GM21515 (cell line): Measurements from ENCODE around the gene EPB41L4A.
"Not testable (repeated sequence)": the region's sequence is repeated elsewhere in the genome, so short reads cannot be mapped to it uniquely, and the experiment has no call there.

ENCODE experiments used
- ATAC-seq: cut with Tn5 transposase; IDR thresholded peaks from one replicate; pipeline ENCODE4 v1.9.1; 2021; ENCODE audit not compliant: unreplicated experiment

Gene EPB41L4A

DNA sequence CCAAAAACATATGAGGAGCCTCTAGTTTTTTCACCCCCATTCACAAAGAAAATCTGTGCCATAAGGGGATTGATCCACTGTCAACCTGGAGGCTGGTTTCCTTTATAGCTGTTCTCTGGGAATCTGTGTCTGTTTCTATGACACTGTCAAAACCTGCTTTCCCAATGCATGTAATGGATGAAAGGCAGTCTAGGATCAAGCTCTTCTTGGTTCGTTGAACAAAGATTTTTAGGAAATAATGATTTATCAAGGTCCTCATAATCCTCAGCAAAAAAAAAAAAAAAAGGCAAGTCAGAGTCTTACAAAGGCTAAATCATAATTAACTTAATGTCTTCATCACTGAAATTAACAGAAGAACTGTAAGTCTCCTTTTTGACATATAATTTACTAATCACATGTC lies 16.0 kb downstream of the EPB41L4A start:
- no peak for ATAC-seq

DNA sequence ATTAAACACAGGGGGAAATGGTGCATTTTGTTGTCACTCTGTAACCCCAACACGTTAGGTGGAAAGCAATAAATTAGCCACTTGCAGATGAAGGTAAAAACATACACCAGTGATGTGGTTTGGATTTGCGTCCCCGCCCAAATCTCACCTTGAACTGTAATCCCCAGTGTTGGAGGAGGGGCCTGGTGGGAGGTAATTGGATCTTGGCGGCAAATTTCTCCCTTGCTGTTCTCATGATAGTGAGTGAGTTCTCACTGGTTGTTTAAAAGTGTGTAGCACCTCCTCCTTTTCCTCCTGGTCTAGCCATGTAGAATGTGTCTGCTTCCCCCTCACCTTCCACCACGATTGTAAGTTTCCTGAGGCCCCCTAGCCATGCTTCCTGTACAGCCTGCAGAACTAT lies 17.2 kb downstream of the EPB41L4A start:
- no peak for ATAC-seq

DNA sequence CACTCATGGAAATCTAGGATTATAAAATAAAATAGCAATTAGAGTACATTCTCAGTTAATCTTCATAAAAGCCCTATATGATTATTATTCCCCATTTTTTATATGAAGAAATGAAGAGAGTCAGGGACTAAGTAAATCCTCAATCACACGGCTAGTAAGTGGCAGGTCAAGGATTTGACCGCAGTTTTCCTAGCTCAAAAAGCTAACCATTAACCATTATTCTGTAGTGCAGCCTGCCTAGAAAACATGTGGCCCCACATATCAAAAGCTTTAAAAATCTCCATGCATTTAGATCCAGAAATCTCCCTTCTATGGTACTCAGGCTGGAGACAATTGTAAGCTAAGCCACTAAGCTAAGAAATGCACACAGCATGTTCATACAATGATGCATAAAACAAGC lies 21.4 kb downstream of the EPB41L4A start:
- ATAC-seq, result no peak

DNA sequence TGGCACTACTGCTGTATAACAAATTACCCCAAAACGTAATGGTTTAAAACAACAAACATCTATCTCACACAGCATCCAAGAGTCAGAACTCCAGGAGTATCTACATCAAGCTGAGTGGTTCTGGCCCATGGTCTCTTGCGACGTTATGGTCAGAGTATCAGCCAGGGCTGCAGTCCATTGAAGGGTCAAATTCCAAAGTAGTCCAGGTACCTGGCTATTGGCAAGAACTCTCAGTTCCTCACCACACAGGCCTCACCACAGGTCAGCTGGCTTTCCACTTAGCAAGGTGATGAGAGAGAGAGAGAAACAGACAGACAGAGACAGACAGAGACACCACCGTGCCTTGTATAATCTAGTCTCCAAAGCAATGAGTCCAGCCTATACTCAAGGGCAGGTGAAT lies 22.6 kb downstream of the EPB41L4A start:
- no peak for ATAC-seq

GRCh38 chr5:112395299-112395698 lies 23.8 kb downstream of the EPB41L4A start:
- not testable (repeated sequence) for ATAC-seq

DNA sequence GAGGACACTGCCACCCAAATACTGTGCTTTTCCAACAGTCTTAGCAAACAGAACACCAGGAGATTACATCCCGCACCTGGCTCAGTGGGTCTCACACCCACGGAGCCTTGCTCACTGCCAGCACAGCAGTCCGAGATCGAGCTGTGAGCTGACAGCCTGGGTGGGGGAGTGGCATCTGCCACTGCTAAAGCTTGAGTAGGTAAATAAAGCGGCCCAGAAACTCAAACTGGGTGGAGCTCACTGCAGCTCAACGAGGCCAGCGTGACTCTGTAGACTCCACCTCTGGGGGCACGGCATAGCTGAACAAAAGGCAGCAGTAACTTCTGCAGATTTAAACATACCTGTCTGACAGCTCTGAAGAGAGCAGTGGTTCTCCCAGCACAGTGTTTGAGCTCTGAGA lies 28.8 kb downstream of the EPB41L4A start:
- no peak for ATAC-seq

GRCh38 chr5:112388739-112389138 lies 30.3 kb downstream of the EPB41L4A start:
- ATAC-seq, result no peak

- no peak for ATAC-seq
These were observed 31.0 kb downstream of the EPB41L4A start for GRCh38 chr5:112388074-112388473.

- no peak for ATAC-seq
These were observed 32.3 kb downstream of the EPB41L4A start for GRCh38 chr5:112386766-112387165.

DNA sequence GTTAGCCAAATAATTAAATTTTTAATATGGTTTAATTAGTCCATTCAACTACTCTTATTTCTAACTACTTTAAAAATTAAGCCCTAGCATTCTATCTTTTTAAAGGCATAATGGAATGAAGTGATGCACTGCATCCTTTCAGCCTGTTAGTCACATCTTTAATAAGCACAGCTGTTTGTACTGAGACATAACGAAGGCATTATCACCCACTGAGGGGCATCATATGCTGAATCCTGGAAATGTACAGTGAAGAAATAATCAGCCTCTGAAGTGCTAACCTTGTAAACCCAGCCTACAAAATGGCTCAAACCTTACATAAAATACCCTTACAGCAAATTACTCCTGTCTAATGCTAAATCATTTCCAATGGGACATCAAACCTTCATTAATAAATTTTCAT lies 33.1 kb downstream of the EPB41L4A start:
- ATAC-seq, result no peak

GRCh38 chr5:112385566-112385965 lies 33.5 kb downstream of the EPB41L4A start:
- no peak for ATAC-seq

- ATAC-seq, result no peak
These were observed 34.6 kb downstream of the EPB41L4A start for GRCh38 chr5:112384523-112384922.

- ATAC-seq, result no peak
These were observed 36.2 kb downstream of the EPB41L4A start for GRCh38 chr5:112382886-112383285.

DNA sequence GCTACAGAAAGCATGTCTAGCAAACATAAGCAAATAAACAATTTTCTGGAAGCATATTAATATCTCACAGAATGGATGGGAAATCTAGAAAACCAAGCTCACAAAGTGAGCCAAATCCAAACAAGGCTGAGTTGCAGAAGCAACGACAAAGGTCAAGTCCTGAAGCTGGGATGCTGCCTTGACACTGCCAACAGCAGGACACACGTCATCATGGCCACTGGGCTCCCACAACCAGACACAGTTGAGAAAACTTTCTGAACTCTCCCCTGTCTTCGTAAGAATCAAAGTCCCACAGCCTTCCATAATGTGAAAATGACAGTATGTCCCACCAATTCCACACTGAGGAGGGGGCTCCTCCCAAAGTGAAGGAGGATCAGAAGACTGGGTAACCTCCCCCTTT lies 37.6 kb downstream of the EPB41L4A start:
- no peak for ATAC-seq

- no peak for ATAC-seq
These were observed 39.3 kb downstream of the EPB41L4A start for GRCh38 chr5:112379542-112380325.

- ATAC-seq, result no peak
These were observed 44.3 kb downstream of the EPB41L4A start for GRCh38 chr5:112374818-112375217.

DNA sequence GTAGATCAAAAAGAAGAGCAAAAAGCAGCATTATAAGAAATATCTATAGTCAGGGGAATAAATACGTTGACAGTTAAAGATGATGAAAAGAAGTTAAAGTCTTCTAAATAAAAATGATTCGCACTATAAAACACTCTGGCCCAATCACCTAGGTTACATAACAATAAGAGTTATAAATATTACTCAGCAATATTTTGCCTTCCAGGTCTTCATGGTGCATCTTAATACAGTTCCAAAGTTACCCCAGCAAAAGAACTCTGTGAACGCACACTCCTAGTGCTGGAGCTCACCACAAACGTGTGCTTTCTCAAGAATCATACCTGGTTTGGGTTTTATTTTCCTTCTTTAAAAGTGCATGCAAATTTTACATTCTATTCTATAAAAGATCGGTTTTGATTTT lies 44.7 kb downstream of the EPB41L4A start:
- no peak for ATAC-seq

DNA sequence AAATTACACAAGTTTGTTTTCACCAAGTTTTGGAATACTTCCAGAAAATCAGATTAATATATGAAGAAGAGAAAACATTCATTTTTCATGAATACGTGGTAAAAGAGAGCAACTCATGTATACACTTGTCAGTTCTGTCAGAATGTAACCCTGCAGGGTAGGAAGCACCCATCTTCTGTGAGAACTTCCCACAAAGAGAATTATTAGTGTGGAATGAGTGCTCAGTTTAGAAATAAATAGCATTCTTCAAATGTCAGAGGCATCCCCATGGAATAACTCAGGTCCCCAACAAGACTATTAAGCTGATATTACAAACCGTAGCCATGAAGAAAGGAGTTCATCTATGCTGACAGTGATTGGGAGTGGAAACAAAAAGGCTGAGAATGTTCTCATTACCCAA lies 45.2 kb downstream of the EPB41L4A start:
- no peak for ATAC-seq

- no peak for ATAC-seq
These were observed 46.5 kb downstream of the EPB41L4A start for GRCh38 chr5:112372543-112372942.

DNA sequence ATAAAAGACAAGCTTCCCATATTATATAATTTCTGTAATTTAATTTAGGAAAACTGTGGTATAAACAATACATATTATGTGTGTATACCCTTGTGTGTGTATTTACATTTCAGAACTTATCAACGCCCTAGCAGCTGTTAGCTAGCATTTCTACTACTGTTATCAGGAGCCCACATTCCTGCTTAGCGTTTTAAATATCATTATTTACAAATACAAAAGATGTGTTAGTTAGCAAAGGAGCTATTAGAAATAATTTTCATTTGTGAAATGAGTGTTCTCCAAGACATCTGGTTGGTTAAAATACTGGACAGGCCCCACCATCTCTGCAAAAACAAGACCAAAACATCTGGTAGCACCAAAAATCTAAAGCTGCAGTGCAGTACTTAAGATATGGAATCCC lies 48.0 kb downstream of the EPB41L4A start:
- ATAC-seq, result no peak

DNA sequence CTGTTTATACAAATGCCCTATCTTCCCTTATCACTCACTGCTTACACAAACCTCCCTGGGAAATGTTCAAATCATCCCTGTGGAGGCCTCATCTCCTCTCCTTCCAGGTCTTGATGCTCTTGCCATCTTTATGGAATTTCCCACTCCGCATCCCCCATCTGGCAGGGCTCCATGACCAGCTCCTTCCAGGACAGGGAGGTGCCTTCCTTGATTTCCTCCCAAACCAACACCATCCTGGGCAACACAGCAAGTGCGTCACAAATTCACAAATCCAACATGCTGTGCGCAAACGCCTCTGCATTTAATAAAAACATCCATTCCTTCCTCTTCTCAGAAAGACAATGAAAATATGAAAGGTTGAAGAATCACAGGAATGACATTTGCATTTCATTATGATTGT lies 51.7 kb downstream of the EPB41L4A start:
- ATAC-seq, result no peak

- ATAC-seq, result no peak
These were observed 52.1 kb downstream of the EPB41L4A start for GRCh38 chr5:112366987-112367386.

- ATAC-seq, result not testable (repeated sequence)
These were observed 58.3 kb downstream of the EPB41L4A start for GRCh38 chr5:112360740-112361139.
